ENCODE measurements around the gene MON1A.

GRCh38 chr3:49883998-49884397 lies 45.6 kb downstream of the MON1A start:
- no peak for TF ChIP-seq SIN3A (conservative IDR thresholded peaks at IDR 0.05 in 1 of 2, IDR thresholded peaks at IDR 0.05 in 1 of 2; ENCODE audit: low read depth in 1 of 2, low read length in 2 of 2)
- no peak for TF ChIP-seq CEBPB (IDR thresholded peaks at IDR 0.05; ENCODE audit: low read depth, low read length)
- no peak for TF ChIP-seq EZH2 (IDR thresholded peaks at IDR 0.05; ENCODE audit: low read depth, low read length, severe bottlenecking)
